HAP-1 (cell line): ENCODE measurements around the gene TSPAN16.
"Not testable (repeated sequence)": the region's sequence is repeated elsewhere in the genome, so short reads cannot be mapped to it uniquely, and the experiment has no call there.

ENCODE experiments used
- DNase-seq, 2 experiments: peaks; one replicate each; pipeline ENCODE4 v3.0.0-alpha.2; 2016 to 2020; ENCODE audit warnings: low spot score in 2 of 2
- H3K27me3 ChIP-seq: fragments of 250-450 bp; sonication (Bioruptor Pico); 2 replicates; pipeline ENCODE4 v1.5.1; 2020; ENCODE audit warnings: low read depth, mild to moderate bottlenecking, moderate library complexity
- H3K36me3 ChIP-seq: fragments of 250-450 bp; sonication (Bioruptor Pico); replicated peaks from 2 replicates; pipeline ENCODE4 v1.5.1; 2020; ENCODE audit warnings: mild to moderate bottlenecking
- H3K4me1 ChIP-seq: fragments of 250-450 bp; sonication (Bioruptor Pico); 2 replicates; pipeline ENCODE4 v1.5.1; 2020; ENCODE audit warnings: mild to moderate bottlenecking
- H3K4me3 ChIP-seq: fragments of 250-450 bp; sonication (Bioruptor Pico); 2 replicates; pipeline ENCODE4 v1.5.1; 2020; ENCODE audit warnings: mild to moderate bottlenecking, moderate library complexity
- H3K9me3 ChIP-seq: fragments of 250-450 bp; sonication (Bioruptor Pico); 2 replicates; pipeline ENCODE4 v1.5.1; 2020; ENCODE audit warnings: mild to moderate bottlenecking, moderate library complexity
- in situ Hi-C: fragments of 300-500 bp; cut with MboI; formaldehyde crosslinking; loops from 3 replicates; pipeline ENCODE4 v1.14.3; 2020; ENCODE audit warnings: low sequenced_read_pairs, inconsistent platforms, mixed read lengths

Gene TSPAN16

GRCh38 chr19:11354102-11354501, 58.1 kb downstream of the TSPAN16 start:
- H3K9me3 ChIP-seq, in situ Hi-C loops, H3K27me3 ChIP-seq, DNase-seq, H3K4me3 ChIP-seq, H3K36me3 ChIP-seq, H3K4me1 ChIP-seq: not testable (repeated sequence)

GRCh38 chr19:11355160-11356073, 59.5 kb downstream of the TSPAN16 start, which contains the start of gene PLPPR2:
PLPPR2 (plus strand) TSS chr19:11355432; CDS start chr19:11357674, 2,242 bp downstream.
- Histone ChIP-seq H3K9me3 (no peaks in the 10 kb centered on the region), H3K4me3 (peak within 1 kb of the TSS; percentile 36), H3K27me3 (no peaks in the 10 kb centered on the region), H3K36me3 (no peaks in the 10 kb centered on the region; the same call in 1 of the 2 replicates), H3K4me1 (peaks cover 4% of the 10 kb centered on the region; the same call in 1 of the 2 replicates)
- in situ Hi-C loops = no loop called here
- peak; percentile 85 to 95 for DNase-seq

GRCh38 chr19:11356074-11356397, 60.1 kb downstream of the TSPAN16 start:
- Histone ChIP-seq H3K4me1 (peaks cover 4% of the 10 kb centered on the region; the same call in 1 of the 2 replicates), H3K4me3 (peak overlapping the region; percentile 36), H3K36me3 (no peaks in the 10 kb centered on the region; the same call in 1 of the 2 replicates), H3K9me3 (no peaks in the 10 kb centered on the region), H3K27me3 (no peaks in the 10 kb centered on the region)
- no peak for DNase-seq
- in situ Hi-C loops = no loop called here

- Histone ChIP-seq H3K27me3 (no peaks in the 10 kb centered on the region), H3K4me3 (no peak overlapping the region), H3K9me3 (no peaks in the 10 kb centered on the region), H3K4me1 (peaks cover 4% of the 10 kb centered on the region; the same call in 1 of the 2 replicates), H3K36me3 (no peaks in the 10 kb centered on the region; the same call in 1 of the 2 replicates)
- DNase-seq = no peak
- in situ Hi-C loops = no loop called here
Measured at GRCh38 chr19:11356676-11357550, 61.0 kb downstream of the TSPAN16 start.

- H3K9me3 ChIP-seq = no peaks in the 10 kb centered on the region
- no peaks in the 10 kb centered on the region for H3K27me3 ChIP-seq
- in situ Hi-C loops = no loop called here
- H3K4me1 ChIP-seq = peaks cover 4% of the 10 kb centered on the region; the same call in 1 of the 2 replicates
- H3K36me3 ChIP-seq = no peaks in the 10 kb centered on the region; the same call in 1 of the 2 replicates
- DNase-seq = no peak
- H3K4me3 ChIP-seq = no peak overlapping the region
Measured at GRCh38 chr19:11359421-11359820, 63.5 kb downstream of the TSPAN16 start.

GRCh38 chr19:11361037-11361770, 65.2 kb downstream of the TSPAN16 start:
- no peak overlapping the region for H3K4me3 ChIP-seq
- H3K36me3 ChIP-seq = no peaks in the 10 kb centered on the region
- H3K9me3 ChIP-seq = no peaks in the 10 kb centered on the region
- DNase-seq = peak in 1 of 2 experiments; percentile 80
- H3K4me1 ChIP-seq = no peaks in the 10 kb centered on the region
- H3K27me3 ChIP-seq = no peaks in the 10 kb centered on the region
- in situ Hi-C loops = no loop called here

- H3K27me3 ChIP-seq = no peaks in the 10 kb centered on the region
- no peak for DNase-seq
- H3K4me1 ChIP-seq = no peaks in the 10 kb centered on the region
- no peaks in the 10 kb centered on the region for H3K9me3 ChIP-seq
- no peaks in the 10 kb centered on the region for H3K36me3 ChIP-seq
- in situ Hi-C loops = no loop called here
- H3K4me3 ChIP-seq = no peak overlapping the region
Measured at GRCh38 chr19:11361771-11362731, 66.1 kb downstream of the TSPAN16 start.

GRCh38 chr19:11363881-11364280, 67.9 kb downstream of the TSPAN16 start:
- in situ Hi-C loops = no loop called here
- H3K36me3 ChIP-seq = no peaks in the 10 kb centered on the region
- no peaks in the 10 kb centered on the region for H3K27me3 ChIP-seq
- H3K4me1 ChIP-seq = no peaks in the 10 kb centered on the region
- DNase-seq = no peak
- no peak overlapping the region for H3K4me3 ChIP-seq
- no peaks in the 10 kb centered on the region for H3K9me3 ChIP-seq

GRCh38 chr19:11364296-11364904, 68.4 kb downstream of the TSPAN16 start:
- no peaks in the 10 kb centered on the region for H3K27me3 ChIP-seq

GRCh38 chr19:11364935-11365334, 69.0 kb downstream of the TSPAN16 start:
- Histone ChIP-seq H3K27me3 (no peaks in the 10 kb centered on the region), H3K36me3 (no peaks in the 10 kb centered on the region), H3K4me1 (no peaks in the 10 kb centered on the region), H3K9me3 (no peaks in the 10 kb centered on the region), H3K4me3 (no peak overlapping the region)
- in situ Hi-C loops = no loop called here
- DNase-seq = no peak

More at GRCh38 chr19:11364296-11364904, 68.4 kb downstream of the TSPAN16 start:
- Histone ChIP-seq H3K4me3 (no peak overlapping the region), H3K9me3 (no peaks in the 10 kb centered on the region), H3K36me3 (no peaks in the 10 kb centered on the region), H3K4me1 (no peaks in the 10 kb centered on the region)
- no peak for DNase-seq
- in situ Hi-C loops = no loop called here
